ENCODE results near the gene CFAP46. TPM values are rescaled to one million over a fixed set of nuclear protein-coding genes. Genes with fewer than 3 reads are reported as not detected.

Gene CFAP46
- total and polyA plus RNA-seq, 9 of the 15 experiments (the other 6 are each of a cell fraction or from before 2014, with no cell fraction given): not detected

GRCh38 chr10:132859084-132859855 is 83.1 kb downstream of the CFAP46 start:
- ATAC-seq: no peak
- no TSS peak for BruUV-seq (replicated peaks)
- TF ChIP-seq SIN3B (IDR thresholded peaks at IDR 0.05; ENCODE audit: low read depth): no peak
- TF ChIP-seq ZNF586 (CRISPR knock-in tag; conservative IDR thresholded peaks at IDR 0.05): no peak
- TF ChIP-seq ZNF639 (CRISPR knock-in tag; conservative IDR thresholded peaks at IDR 0.05 in 1 of 2, IDR thresholded peaks at IDR 0.05 in 1 of 2): no peak
- TF ChIP-seq LARP7 (IDR thresholded peaks at IDR 0.05): no peak
- no peak for TF ChIP-seq ESRRB (CRISPR knock-in tag; IDR thresholded peaks at IDR 0.05; ENCODE audit: borderline replicate concordance)
- no peak for TF ChIP-seq TSHZ1 (CRISPR knock-in tag; IDR thresholded peaks at IDR 0.05)
- TF ChIP-seq NONO (IDR thresholded peaks at IDR 0.05; ENCODE audit: low read depth in 2 of 2, low read length in 1 of 2): no peak
- TF ChIP-seq TAF1 (IDR thresholded peaks at IDR 0.05; ENCODE audit: control insufficient read depth, extremely low read depth, insufficient read depth, low read length, severe bottlenecking): no peak
- no peak for TF ChIP-seq GABPA (tag; conservative IDR thresholded peaks at IDR 0.05; ENCODE audit: low read depth)
- TF ChIP-seq SP1 (CRISPR knock-in tag; IDR thresholded peaks at IDR 0.05): no peak
- no peak for TF ChIP-seq LCOR (CRISPR knock-in tag; IDR thresholded peaks at IDR 0.05)
- TF ChIP-seq POLR3A (IDR thresholded peaks at IDR 0.05; ENCODE audit: borderline replicate concordance, extremely low read depth, insufficient read depth, insufficient read length): no peak
- TF ChIP-seq CBFB (CRISPR knock-in tag; IDR thresholded peaks at IDR 0.05): no peak
- no peak for TF ChIP-seq YY1 (IDR thresholded peaks at IDR 0.05; ENCODE audit: borderline replicate concordance in 1 of 3, control insufficient read depth in 1 of 3, extremely low read depth in 1 of 3, insufficient read depth in 3 of 3, insufficient read length in 1 of 3, insufficient replicate concordance in 2 of 3, low read depth in 1 of 3, low read length in 2 of 3)

More at GRCh38 chr10:132859084-132859855, 83.1 kb downstream of the CFAP46 start:
- H3K27ac ChIP-seq (ENCODE audit: extremely low read depth, low read depth, low read length): no peak overlapping the region
- no peaks in the 10 kb centered on the region; the same call in 1 of the 2 replicates for H4K20me1 ChIP-seq (replicated peaks; ENCODE audit: control insufficient read depth, insufficient read depth, low read length)
- peaks cover 0 to 46% of the 10 kb centered on the region in 2 experiments; a peak in 2 of 5 replicates for H3K27me3 ChIP-seq (ENCODE audit: control insufficient read depth in 2 of 2, insufficient read depth in 2 of 2, low read length in 2 of 2)
- intact Hi-C loops (cut with micrococcal nuclease) (no loop called here), in situ Hi-C loops (cut with MboI) (no loop called here)
- ChIA-PET POLR2A (interaction anchor here (1.0 kb wide), 1 partner anchor 9 kb away, joined by 3 read pairs; no protein-coding TSS in a partner anchor), CTCF (ENCODE audit: low intra/inter-chr PET ratio) (no interaction called here)
- 0 out of 5 replicates have a peak, but pooled peaks cover 0 to 4% of the 10 kb centered on the region in 2 experiments for H3K4me1 ChIP-seq (replicated peaks in 1 of 2; ENCODE audit: control insufficient read depth in 2 of 2, insufficient read depth in 2 of 2, low read length in 2 of 2)
- H3K9ac ChIP-seq (ENCODE audit: insufficient read depth in 1 of 2, low read depth in 2 of 2, low read length in 2 of 2): no peak overlapping the region
- no peaks in the 10 kb centered on the region for H3K9me1 ChIP-seq (ENCODE audit: control insufficient read depth, insufficient read depth, low read length)
- H3K79me2 ChIP-seq (ENCODE audit: control insufficient read depth, insufficient read depth, low read length): no peaks in the 10 kb centered on the region
- H2AFZ ChIP-seq (ENCODE audit: low read depth, low read length): no peak overlapping the region
- no peak overlapping the region for H3K4me2 ChIP-seq (ENCODE audit: insufficient read depth, low read length)
- DNase-seq (ENCODE audit: extremely low read depth in 1 of 4, low spot score in 3 of 4) (no peak), FAIRE-seq (no peak)
- H3K4me3 ChIP-seq: no peak overlapping the region
- H3K9me3 ChIP-seq (replicated peaks; ENCODE audit: control insufficient read depth, insufficient read depth, low read depth, low read length): no peaks in the 10 kb centered on the region
- no peaks in the 10 kb centered on the region for H3K36me3 ChIP-seq (ENCODE audit: control insufficient read depth, insufficient read depth, low read length)
- 24% methylated on average over 23 of the region's 32 CpGs for WGBS (ENCODE audit: insufficient coverage, low coverage, missing lambda C conversion rate)
